ENCODE measurements around the gene NLGN1. TPM values are rescaled to one million over a fixed set of nuclear protein-coding genes. Genes with fewer than 3 reads are reported as not detected.

The NLGN1 gene
- total RNA-seq, 3 donors from 2014 or later, result 0.43 to 14.3 (median 2.0) TPM

GRCh38 chr3:173954647-173955046 lies 557.1 kb downstream of the NLGN1 start:
- TF ChIP-seq, protein P1, sequence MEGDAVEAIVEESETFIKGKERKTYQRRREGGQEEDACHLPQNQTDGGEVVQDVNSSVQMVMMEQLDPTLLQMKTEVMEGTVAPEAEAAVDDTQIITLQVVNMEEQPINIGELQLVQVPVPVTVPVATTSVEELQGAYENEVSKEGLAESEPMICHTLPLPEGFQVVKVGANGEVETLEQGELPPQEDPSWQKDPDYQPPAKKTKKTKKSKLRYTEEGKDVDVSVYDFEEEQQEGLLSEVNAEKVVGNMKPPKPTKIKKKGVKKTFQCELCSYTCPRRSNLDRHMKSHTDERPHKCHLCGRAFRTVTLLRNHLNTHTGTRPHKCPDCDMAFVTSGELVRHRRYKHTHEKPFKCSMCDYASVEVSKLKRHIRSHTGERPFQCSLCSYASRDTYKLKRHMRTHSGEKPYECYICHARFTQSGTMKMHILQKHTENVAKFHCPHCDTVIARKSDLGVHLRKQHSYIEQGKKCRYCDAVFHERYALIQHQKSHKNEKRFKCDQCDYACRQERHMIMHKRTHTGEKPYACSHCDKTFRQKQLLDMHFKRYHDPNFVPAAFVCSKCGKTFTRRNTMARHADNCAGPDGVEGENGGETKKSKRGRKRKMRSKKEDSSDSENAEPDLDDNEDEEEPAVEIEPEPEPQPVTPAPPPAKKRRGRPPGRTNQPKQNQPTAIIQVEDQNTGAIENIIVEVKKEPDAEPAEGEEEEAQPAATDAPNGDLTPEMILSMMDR (IDR thresholded peaks at IDR 0.05), result no peak
- DNase-seq, result no peak
- Histone ChIP-seq H3K9me3 (no peaks in the 10 kb centered on the region), H3K4me1 (ENCODE audit: low read depth) (no peaks in the 10 kb centered on the region), H3K36me3 (ENCODE audit: low read depth) (no peaks in the 10 kb centered on the region), H3K4me3 (no peak overlapping the region)
- no peak for ATAC-seq
- intact Hi-C loops (cut with DNase I, micrococcal nuclease), result no loop called here

GRCh38 chr3:173957646-173958045 lies 560.1 kb downstream of the NLGN1 start:
- no peaks in the 10 kb centered on the region for H3K36me3 ChIP-seq (ENCODE audit: low read depth)
- ATAC-seq, result no peak
- no peaks in the 10 kb centered on the region for H3K4me1 ChIP-seq (ENCODE audit: low read depth)
- H3K4me3 ChIP-seq, result no peak overlapping the region
- TF ChIP-seq, protein P1 (IDR thresholded peaks at IDR 0.05), result no peak
- intact Hi-C loops (cut with DNase I, micrococcal nuclease), result no loop called here
- no peaks in the 10 kb centered on the region for H3K9me3 ChIP-seq
- DNase-seq, result no peak

GRCh38 chr3:173958805-173959204 lies 561.3 kb downstream of the NLGN1 start:
- no peaks in the 10 kb centered on the region for H3K36me3 ChIP-seq (ENCODE audit: low read depth)
- intact Hi-C loops (cut with DNase I, micrococcal nuclease), result no loop called here
- no peaks in the 10 kb centered on the region for H3K9me3 ChIP-seq
- DNase-seq, result no peak
- H3K4me1 ChIP-seq (ENCODE audit: low read depth), result no peaks in the 10 kb centered on the region
- ATAC-seq, result peak; percentile 19
- TF ChIP-seq, protein P1 (IDR thresholded peaks at IDR 0.05), result no peak
- no peak overlapping the region for H3K4me3 ChIP-seq

DNA sequence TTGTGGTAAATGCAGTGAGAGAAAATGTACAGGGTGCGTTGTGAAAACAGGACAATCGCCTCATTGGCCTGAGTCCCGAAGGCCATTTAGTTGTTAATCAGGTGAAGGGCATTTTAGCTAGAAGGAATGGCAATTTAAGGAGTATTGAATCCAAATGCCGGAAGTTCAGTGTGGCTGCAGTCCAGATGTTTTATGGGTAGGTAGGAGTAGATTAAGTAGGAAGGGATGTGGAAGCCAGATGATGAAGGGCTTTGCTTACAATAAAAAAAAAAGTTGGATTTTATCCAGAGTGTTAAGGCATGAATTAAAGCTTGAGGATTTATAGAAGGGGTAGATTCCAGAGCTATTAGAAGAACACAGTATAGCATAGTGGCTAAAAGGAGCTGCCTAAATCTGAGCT lies 572.7 kb downstream of the NLGN1 start:
- DNase-seq (no peak), ATAC-seq (no peak)
- no peak overlapping the region for H3K4me3 ChIP-seq
- no peaks in the 10 kb centered on the region for H3K9me3 ChIP-seq
- intact Hi-C loops (cut with DNase I, micrococcal nuclease), result no loop called here
- H3K36me3 ChIP-seq (ENCODE audit: low read depth), result no peaks in the 10 kb centered on the region
- TF ChIP-seq, protein P1 (IDR thresholded peaks at IDR 0.05), result no peak
- H3K4me1 ChIP-seq (ENCODE audit: low read depth), result no peaks in the 10 kb centered on the region

- DNase-seq (no peak), ATAC-seq (no peak)
- Histone ChIP-seq H3K36me3 (ENCODE audit: low read depth) (no peaks in the 10 kb centered on the region), H3K9me3 (no peaks in the 10 kb centered on the region), H3K4me3 (no peak overlapping the region), H3K4me1 (ENCODE audit: low read depth) (no peaks in the 10 kb centered on the region)
- TF ChIP-seq, protein P1 (IDR thresholded peaks at IDR 0.05), result no peak
- intact Hi-C loops (cut with DNase I, micrococcal nuclease), result no loop called here
Measured at GRCh38 chr3:173976281-173976680, 578.7 kb downstream of the NLGN1 start.

- no peak overlapping the region for H3K4me3 ChIP-seq
- intact Hi-C loops (cut with DNase I, micrococcal nuclease), result no loop called here
- H3K9me3 ChIP-seq, result no peaks in the 10 kb centered on the region
- H3K4me1 ChIP-seq (ENCODE audit: low read depth), result no peaks in the 10 kb centered on the region
- ATAC-seq, result no peak
- DNase-seq, result no peak
- H3K36me3 ChIP-seq (ENCODE audit: low read depth), result no peaks in the 10 kb centered on the region
- TF ChIP-seq, protein P1 (IDR thresholded peaks at IDR 0.05), result no peak
Measured at GRCh38 chr3:173977747-173978146, 580.2 kb downstream of the NLGN1 start.
